ENCODE measurements around the gene CRYGC.
"Not testable (repeated sequence)": the region's sequence is repeated elsewhere in the genome, so short reads cannot be mapped to it uniquely, and the experiment has no call there.

The CRYGC gene

DNA sequence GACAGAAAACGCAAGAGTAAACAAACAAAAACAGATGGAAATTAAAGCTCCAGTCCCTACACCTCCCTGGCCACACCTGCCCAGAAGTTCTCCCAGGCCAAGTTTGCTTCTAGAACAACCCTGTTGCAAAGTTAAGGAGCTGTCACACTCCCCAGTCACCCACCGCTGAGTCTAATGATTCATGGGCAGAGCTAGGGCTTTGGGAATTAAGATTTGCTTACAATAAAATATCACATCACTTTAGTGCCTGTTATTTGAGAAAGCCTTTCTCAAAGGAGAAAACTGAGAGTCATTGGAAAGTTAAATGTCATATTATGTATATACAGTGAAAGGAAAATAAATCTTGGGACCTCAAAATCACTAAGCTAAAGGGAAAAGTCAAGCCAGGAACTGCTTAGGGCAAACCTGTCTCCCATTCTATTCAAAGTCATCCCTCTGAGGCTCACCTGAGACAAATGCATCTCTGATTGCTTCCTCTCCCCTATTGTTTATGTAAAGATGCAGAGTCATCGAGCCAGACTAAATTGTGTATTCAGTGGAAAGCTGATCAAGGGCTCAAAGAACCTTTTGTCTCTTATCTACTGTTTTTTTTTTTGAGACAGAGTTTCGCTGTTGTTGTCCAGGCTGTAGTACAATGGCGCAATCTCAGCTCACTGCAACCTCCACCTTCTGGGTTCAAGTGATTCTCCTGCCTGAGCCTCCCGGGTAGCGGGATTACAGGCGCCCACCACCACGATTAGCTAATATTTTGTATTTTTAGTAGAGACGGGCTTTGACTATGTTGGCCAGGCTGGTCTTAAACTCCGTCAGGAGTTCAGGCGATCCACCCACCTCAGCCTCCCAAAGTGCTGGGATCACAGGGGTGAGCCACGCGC is 13.5 kb upstream of the CRYGC start:
- H3K4me3 ChIP-seq (replicated peaks; ENCODE audit: low read depth, low read length) = no peak overlapping the region
- no peaks in the 10 kb centered on the region for H3K36me3 ChIP-seq (ENCODE audit: control insufficient read depth, insufficient read depth, low read length)
- H3K27me3 ChIP-seq (replicated peaks; ENCODE audit: control insufficient read depth, insufficient read depth, low read length) = no peaks in the 10 kb centered on the region
- DNase-seq (ENCODE audit: extremely low read depth, insufficient read length) = no peak
- TF ChIP-seq, protein P1, sequence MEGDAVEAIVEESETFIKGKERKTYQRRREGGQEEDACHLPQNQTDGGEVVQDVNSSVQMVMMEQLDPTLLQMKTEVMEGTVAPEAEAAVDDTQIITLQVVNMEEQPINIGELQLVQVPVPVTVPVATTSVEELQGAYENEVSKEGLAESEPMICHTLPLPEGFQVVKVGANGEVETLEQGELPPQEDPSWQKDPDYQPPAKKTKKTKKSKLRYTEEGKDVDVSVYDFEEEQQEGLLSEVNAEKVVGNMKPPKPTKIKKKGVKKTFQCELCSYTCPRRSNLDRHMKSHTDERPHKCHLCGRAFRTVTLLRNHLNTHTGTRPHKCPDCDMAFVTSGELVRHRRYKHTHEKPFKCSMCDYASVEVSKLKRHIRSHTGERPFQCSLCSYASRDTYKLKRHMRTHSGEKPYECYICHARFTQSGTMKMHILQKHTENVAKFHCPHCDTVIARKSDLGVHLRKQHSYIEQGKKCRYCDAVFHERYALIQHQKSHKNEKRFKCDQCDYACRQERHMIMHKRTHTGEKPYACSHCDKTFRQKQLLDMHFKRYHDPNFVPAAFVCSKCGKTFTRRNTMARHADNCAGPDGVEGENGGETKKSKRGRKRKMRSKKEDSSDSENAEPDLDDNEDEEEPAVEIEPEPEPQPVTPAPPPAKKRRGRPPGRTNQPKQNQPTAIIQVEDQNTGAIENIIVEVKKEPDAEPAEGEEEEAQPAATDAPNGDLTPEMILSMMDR (IDR thresholded peaks at IDR 0.05; ENCODE audit: insufficient read depth, low read length, poor library complexity, severe bottlenecking) = no peak

DNA sequence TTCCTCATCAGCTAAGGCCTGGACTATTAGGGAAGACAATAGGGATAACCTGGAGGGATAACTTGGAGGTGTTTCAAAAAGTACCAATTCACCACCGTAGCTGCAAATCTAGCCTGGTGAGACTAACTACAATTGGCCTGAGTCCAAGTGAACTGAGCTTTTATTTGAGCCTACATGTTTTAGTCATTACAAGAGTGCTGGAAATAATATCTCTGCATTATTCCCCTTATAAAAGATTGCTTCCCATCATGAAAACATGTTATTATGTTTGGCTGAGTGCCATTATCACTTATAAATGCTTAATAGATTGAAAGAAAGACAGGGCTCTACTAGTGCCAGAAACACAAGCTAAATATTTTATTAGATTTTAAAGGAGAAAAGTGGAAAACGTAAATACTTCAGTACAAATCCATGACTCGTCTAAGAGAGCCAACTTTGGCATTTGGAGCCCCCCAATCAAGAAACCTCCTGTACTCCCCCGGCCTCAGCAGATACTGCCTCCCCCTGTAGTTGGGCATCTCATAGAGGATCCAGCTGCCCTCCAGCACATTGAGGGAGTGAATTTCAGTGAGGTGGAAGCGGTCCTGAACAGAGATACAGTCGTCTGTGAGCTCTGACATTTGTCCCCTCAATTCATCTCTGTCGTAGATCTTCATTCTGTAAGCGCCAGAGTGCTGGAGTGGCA is 12.8 kb upstream of the CRYGC start:
- Histone ChIP-seq H3K27me3 (replicated peaks; ENCODE audit: control insufficient read depth, insufficient read depth, low read length) (no peaks in the 10 kb centered on the region), H3K36me3 (ENCODE audit: control insufficient read depth, insufficient read depth, low read length) (no peaks in the 10 kb centered on the region), H3K4me3 (replicated peaks; ENCODE audit: low read depth, low read length) (no peak overlapping the region)
- no peak for DNase-seq (ENCODE audit: extremely low read depth, insufficient read length)
- TF ChIP-seq, protein P1 (IDR thresholded peaks at IDR 0.05; ENCODE audit: insufficient read depth, low read length, poor library complexity, severe bottlenecking) = no peak

DNA sequence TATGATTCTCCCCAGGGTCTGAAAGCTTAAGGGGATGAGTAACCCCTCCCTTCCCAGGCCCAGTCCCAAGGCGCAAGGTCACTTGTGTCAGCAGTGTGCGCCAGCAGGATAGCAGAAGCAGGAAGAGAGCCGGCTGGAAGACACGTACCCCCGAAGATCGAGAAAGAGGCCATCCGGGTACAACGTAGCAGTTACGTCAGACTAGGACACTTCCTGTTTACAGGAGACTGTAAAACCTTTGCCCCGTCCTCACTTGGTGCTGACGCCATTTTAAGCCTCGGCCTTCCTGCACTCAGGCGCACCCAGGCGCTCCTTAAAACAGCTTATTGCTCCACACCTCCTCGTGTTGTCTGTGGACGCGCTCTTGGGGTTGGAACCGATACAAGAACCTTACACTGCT is 9.8 kb upstream of the CRYGC start:
- H3K27me3 ChIP-seq (replicated peaks; ENCODE audit: control insufficient read depth, insufficient read depth, low read length) = no peaks in the 10 kb centered on the region
- no peak overlapping the region for H3K4me3 ChIP-seq (replicated peaks; ENCODE audit: low read depth, low read length)
- no peaks in the 10 kb centered on the region for H3K36me3 ChIP-seq (ENCODE audit: control insufficient read depth, insufficient read depth, low read length)
- TF ChIP-seq, protein P1 (IDR thresholded peaks at IDR 0.05; ENCODE audit: insufficient read depth, low read length, poor library complexity, severe bottlenecking) = no peak
- DNase-seq (ENCODE audit: extremely low read depth, insufficient read length) = no peak

DNA sequence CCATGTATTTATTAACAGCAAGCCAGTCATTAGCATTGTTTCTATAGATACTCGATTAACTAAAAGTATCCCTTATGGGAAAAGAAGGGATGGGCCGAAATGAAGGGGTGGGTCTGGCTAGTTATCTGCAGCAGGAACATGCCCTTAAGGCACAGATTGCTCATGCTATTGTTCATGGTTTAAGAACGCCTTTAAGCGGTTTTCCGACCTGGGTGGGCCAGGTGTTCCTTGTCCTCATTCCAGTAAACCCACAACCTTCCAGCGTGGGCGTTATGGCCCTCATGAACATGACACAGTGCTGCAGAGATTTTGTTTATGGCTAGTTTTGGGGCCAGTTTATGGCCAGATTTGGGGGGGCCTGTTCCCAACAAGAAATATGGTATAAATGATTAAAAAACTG is 8.7 kb upstream of the CRYGC start:
- not testable (repeated sequence) for DNase-seq (ENCODE audit: extremely low read depth, insufficient read length); H3K27me3 ChIP-seq (replicated peaks; ENCODE audit: control insufficient read depth, insufficient read depth, low read length); H3K4me3 ChIP-seq (replicated peaks; ENCODE audit: low read depth, low read length); H3K36me3 ChIP-seq (ENCODE audit: control insufficient read depth, insufficient read depth, low read length)

DNA sequence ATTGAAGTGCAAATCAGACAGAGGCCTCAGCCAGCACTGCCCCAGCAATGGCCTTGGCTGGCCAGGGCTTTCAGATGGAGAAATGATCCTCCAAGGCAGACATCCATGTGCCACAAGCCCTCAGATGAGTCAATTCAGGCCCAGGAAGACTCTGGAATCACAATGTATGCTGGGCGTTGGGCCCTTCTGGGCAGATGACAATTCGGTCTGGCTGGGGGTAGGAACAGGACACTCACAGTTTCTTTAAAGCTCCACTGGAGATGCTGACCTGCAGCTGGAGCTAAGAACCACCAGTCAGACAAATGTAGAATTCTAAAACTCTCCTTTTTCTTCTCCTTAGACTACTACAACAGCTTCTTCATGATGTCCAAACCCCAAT is 7.1 kb upstream of the CRYGC start:
- TF ChIP-seq, protein P1 (IDR thresholded peaks at IDR 0.05; ENCODE audit: insufficient read depth, low read length, poor library complexity, severe bottlenecking) = no peak
- H3K36me3 ChIP-seq (ENCODE audit: control insufficient read depth, insufficient read depth, low read length) = no peaks in the 10 kb centered on the region
- H3K4me3 ChIP-seq (replicated peaks; ENCODE audit: low read depth, low read length) = no peak overlapping the region
- H3K27me3 ChIP-seq (replicated peaks; ENCODE audit: control insufficient read depth, insufficient read depth, low read length) = no peaks in the 10 kb centered on the region
- DNase-seq (ENCODE audit: extremely low read depth, insufficient read length) = no peak

Measured in GM06990 (cell line).